ENCODE results near the gene RPSA.
A peak's percentile ranks its signal among the peaks of the same experiment; 100 is the strongest.

RPSA gene

DNA sequence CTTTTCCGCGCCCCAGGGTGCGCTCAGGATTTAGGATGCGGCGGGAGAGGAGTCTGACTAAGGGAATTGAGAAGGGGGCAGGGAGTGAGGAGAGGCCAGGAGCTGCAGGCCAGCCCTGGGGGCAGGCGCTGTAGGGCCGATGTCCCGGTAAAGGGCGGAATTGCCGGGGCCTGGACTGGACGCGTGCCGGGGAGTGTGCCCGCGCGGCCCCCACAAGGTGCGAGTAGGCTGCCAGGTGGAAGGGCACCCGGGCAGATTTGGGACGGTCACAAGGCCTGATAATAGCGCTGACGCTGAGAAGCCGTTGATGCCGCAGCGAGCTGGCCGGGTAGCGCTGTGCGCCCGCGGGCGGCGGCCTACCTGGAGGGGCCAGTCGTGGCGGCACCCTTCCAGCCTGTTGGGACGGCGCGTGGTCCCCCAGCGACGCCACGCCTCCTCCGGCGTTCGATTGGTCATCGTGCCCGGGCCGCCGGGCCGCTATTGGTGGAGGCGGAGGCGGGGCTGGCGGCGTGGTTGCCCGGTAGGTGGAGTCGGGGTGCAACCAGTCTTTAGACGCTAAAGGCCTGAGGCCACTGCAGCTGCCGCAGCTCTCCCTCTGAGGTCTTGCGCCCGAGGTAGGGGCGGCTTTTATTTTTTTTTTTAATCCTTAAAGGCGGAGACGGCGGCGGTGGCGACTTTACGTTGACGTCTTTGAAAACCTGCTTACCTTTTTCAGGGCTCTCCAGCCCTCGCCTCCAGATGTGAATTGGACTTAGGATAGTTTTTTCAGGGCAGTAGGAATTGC lies 22.4 kb upstream of the RPSA start:
- DNase-seq (ENCODE audit: low read depth in 2 of 2): peak; percentile 91 to 95
- H3K4me3 ChIP-seq (replicated peaks in 1 of 2; ENCODE audit: low read depth in 2 of 2, low read length in 2 of 2): peak overlapping the region; percentile 84 to 97
- no peak for TF ChIP-seq CTCF (IDR thresholded peaks at IDR 0.05; ENCODE audit: low read depth, low read length)

- peak overlapping the region; percentile 41 to 84 for H3K4me3 ChIP-seq (replicated peaks in 1 of 2; ENCODE audit: low read depth in 2 of 2, low read length in 2 of 2)
- no peak for TF ChIP-seq CTCF (IDR thresholded peaks at IDR 0.05; ENCODE audit: low read depth, low read length)
- no peak for DNase-seq (ENCODE audit: low read depth in 2 of 2)
These were observed 21.9 kb upstream of the RPSA start for GRCh38 chr3:39384665-39385000.

DNA sequence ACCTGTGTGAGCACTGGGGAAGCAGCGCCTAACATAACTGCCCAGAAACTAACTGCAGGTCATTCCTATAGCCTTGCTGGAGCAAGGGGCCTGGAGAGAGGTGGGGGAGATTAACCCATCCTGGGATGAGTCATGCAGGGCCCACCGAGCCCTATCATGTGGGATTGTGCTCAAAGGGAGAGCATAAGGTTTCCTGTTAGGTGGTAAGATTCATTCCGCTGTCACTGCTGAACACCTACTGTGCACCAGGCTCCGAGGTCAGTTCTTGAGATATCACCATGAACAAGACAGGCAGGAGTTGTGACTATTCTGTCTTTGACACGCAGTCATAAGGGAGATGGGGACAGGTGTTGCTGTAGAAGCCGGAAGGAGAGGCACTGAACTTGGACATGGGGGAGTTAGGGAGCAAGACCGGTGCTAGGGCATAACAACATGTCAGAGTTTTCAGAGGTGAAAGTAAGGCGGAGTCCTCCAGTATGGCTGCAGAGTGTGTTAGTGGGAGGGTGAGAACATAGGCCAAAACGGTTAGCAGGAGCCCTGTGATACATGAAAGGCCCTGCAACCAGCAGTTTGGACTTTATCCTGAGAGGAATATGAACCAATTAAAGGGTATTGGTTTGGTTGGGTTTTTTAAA lies 20.9 kb upstream of the RPSA start:
- no peak for DNase-seq (ENCODE audit: low read depth in 2 of 2)
- H3K4me3 ChIP-seq (replicated peaks in 1 of 2; ENCODE audit: low read depth in 2 of 2, low read length in 2 of 2): no peak overlapping the region
- no peak for TF ChIP-seq CTCF (IDR thresholded peaks at IDR 0.05; ENCODE audit: low read depth, low read length)

DNA sequence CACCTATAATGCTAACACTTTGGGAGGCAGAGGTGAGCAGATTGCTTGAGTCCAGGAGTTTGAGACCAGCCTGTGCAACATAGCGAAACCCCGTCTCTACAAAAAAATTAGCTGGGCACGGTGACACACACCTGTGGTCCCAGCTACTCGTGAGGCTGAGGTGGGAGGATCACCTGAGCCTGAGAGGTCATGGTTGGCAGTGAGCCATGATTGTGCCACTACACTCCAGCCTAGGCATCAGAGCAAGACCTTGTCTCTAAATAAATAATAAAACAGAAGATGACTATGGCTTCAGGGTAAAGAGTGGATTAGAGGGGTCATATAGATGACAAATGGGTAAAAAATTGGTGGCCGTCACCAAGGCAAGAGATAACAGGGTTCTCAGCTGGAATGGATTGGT lies 20.2 kb upstream of the RPSA start:
- DNase-seq (ENCODE audit: low read depth in 2 of 2): no peak
- no peak overlapping the region for H3K4me3 ChIP-seq (replicated peaks in 1 of 2; ENCODE audit: low read depth in 2 of 2, low read length in 2 of 2)
- TF ChIP-seq CTCF (IDR thresholded peaks at IDR 0.05; ENCODE audit: low read depth, low read length): no peak

DNA sequence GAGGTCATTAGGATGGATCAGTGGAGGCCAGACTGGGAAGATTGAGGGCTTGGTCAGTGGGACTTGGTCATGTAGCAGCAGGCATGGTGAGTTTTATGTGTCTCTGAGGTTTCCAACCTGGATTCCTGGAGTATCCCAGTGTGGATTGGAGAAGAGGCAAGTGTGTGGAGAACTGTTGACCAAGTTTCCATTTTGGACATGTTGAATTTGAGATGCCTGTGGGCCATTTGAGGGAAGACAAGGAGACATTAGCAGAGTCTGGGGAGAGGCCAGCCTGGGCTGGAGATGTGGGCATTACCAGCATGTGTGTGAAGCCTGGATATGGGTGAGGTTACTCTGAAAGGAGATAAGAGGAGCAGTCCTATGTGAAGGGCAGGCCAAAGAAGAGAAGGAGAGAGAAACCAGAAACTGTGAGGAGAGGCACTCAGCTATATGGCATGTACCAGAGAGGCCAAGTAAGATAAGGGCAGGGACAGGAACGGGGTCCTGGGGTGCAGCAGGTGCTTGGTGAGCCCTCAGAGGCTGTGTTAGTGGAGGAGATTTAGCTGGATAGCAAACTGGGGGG lies 19.0 kb upstream of the RPSA start:
- H3K4me3 ChIP-seq (replicated peaks in 1 of 2; ENCODE audit: low read depth in 2 of 2, low read length in 2 of 2): no peak overlapping the region
- DNase-seq (ENCODE audit: low read depth in 2 of 2): no peak
- TF ChIP-seq CTCF (IDR thresholded peaks at IDR 0.05; ENCODE audit: low read depth, low read length): no peak

- TF ChIP-seq CTCF (IDR thresholded peaks at IDR 0.05; ENCODE audit: low read depth, low read length): no peak
These were observed 18.4 kb upstream of the RPSA start for GRCh38 chr3:39388153-39388552.

More at GRCh38 chr3:39388153-39388552, 18.4 kb upstream of the RPSA start:
- H3K4me3 ChIP-seq (replicated peaks in 1 of 2; ENCODE audit: low read depth in 2 of 2, low read length in 2 of 2): no peak overlapping the region
- DNase-seq (ENCODE audit: low read depth in 2 of 2): no peak
